Measurements from ENCODE around the gene MARCHF5. TPM values are rescaled to one million over a fixed set of nuclear protein-coding genes. Genes with fewer than 3 reads are reported as not detected.
"Not testable (repeated sequence)": the region's sequence is repeated elsewhere in the genome, so short reads cannot be mapped to it uniquely, and the experiment has no call there.

Gene MARCHF5
- total RNA-seq, 1 experiment from 2014 or later, result 17.6 TPM

DNA sequence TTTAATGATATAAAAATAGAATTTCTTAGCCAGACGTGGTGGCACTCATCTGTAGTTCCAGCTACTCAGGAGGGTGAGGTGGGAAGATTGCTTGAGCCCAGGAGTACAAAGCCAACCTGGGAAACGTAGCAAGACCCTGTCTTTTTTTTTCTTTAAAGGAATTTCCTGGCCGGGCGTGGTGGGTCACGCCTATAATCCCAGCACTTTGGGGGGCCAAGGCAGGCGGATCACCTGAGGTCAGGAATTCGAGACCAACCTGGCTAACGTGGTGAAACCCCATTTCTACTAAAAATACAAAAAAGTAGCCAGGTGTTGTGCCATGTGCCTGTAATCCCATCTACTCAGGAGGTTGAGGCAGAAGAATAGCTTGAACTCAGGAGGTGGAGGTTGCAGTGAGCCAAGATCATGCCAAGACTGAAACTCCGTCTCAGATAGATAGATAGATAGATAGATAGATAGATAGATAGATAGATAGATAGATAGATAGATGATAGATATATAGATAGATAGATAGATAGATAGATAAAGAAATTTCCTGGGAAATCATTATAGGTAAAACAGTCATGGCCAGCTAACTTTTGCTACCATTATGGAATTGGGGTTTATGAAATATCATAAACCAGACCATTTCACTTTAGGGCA is 56.2 kb downstream of the MARCHF5 start:
- DNase-seq; H2BK120ac ChIP-seq (ENCODE audit: low read depth, low read length, poor library complexity, severe bottlenecking); H3K4me3 Mint-ChIP-seq; H3K23me2 ChIP-seq (ENCODE audit: insufficient read length, low read depth, low read length, poor library complexity, severe bottlenecking); H3K9me3 ChIP-seq (ENCODE audit: control insufficient read depth, low read depth, low read length); H3K18ac ChIP-seq (ENCODE audit: insufficient read length, low read depth, low read length); H3K27ac Mint-ChIP-seq; H4K91ac ChIP-seq (ENCODE audit: insufficient read length, low read depth, low read length); H2BK5ac ChIP-seq (ENCODE audit: insufficient read length, low read length); H2BK20ac ChIP-seq (ENCODE audit: low read depth, low read length, poor library complexity, severe bottlenecking); H3K56ac ChIP-seq (ENCODE audit: insufficient read length, low read depth, low read length); H3K4ac ChIP-seq (ENCODE audit: low read depth, low read length); H3K23ac ChIP-seq (ENCODE audit: insufficient read length, low read depth, low read length); H3K4me2 ChIP-seq (ENCODE audit: insufficient read depth, insufficient read length, low read length); H2BK15ac ChIP-seq (ENCODE audit: low read depth, low read length); H3K27me3 ChIP-seq (ENCODE audit: insufficient read depth, low read length); H3K79me2 ChIP-seq (ENCODE audit: insufficient read depth, low read length); H3K27ac ChIP-seq (ENCODE audit: insufficient read length, low read depth, low read length); H4K5ac ChIP-seq (ENCODE audit: insufficient read length, low read depth, low read length); H3K4me1 Mint-ChIP-seq; H2AK5ac ChIP-seq (ENCODE audit: insufficient read length, low read length); H3K4me1 ChIP-seq (ENCODE audit: insufficient read depth, low read length); H3T11ph ChIP-seq (ENCODE audit: low read length); H3K9me3 Mint-ChIP-seq; H3K27me3 Mint-ChIP-seq (ENCODE audit: low read depth); H2BK12ac ChIP-seq (ENCODE audit: insufficient read length, low read depth, low read length); H3K79me1 ChIP-seq (ENCODE audit: insufficient read depth, low read depth, low read length, poor library complexity, severe bottlenecking); H3K9ac ChIP-seq (ENCODE audit: extremely low read depth, insufficient read length, low read length); H4K20me1 ChIP-seq (ENCODE audit: control insufficient read depth, insufficient read depth, insufficient read length); H3K14ac ChIP-seq (ENCODE audit: insufficient read depth, low read length); H4K8ac ChIP-seq (replicated peaks; ENCODE audit: insufficient read length, low read depth, low read length); H2AFZ ChIP-seq (ENCODE audit: low read length): not testable (repeated sequence)
- H3K36me3 Mint-ChIP-seq (ENCODE audit: insufficient read depth in 1 of 3, low read depth in 3 of 3), result peaks cover 24 to 65% (median 51%) of the 10 kb centered on the region in 3 experiments
- no CpG with 5 or more reads among the region's 9 CpGs for WGBS (ENCODE audit: extremely low coverage, insufficient read length, low lambda C conversion rate)

All from H9 (cell line).